AG20443 (cell line): Measurements from ENCODE around the gene UBE4B.
"Not testable (repeated sequence)": the region's sequence is repeated elsewhere in the genome, so short reads cannot be mapped to it uniquely, and the experiment has no call there.

Source experiments
- DNase-seq: peaks from one replicate; pipeline ENCODE4 v3.0.0; 2012; ENCODE audit warnings: low spot score, mixed read lengths

UBE4B gene

GRCh38 chr1:10177876-10178275 is 145.1 kb downstream of the UBE4B start:
- no peak for DNase-seq

GRCh38 chr1:10178597-10179405 is 146.0 kb downstream of the UBE4B start:
- DNase-seq: no peak

- no peak for DNase-seq
These were observed 146.8 kb downstream of the UBE4B start for GRCh38 chr1:10179406-10180091.

GRCh38 chr1:10181154-10181553 is 148.4 kb downstream of the UBE4B start:
- peak; percentile 70 for DNase-seq

GRCh38 chr1:10185759-10186158 is 153.0 kb downstream of the UBE4B start:
- no peak for DNase-seq

GRCh38 chr1:10186331-10187025 is 153.7 kb downstream of the UBE4B start:
- DNase-seq: peak; percentile 66

- no peak for DNase-seq
These were observed 154.2 kb downstream of the UBE4B start for GRCh38 chr1:10187026-10187334.

- no peak for DNase-seq
These were observed 155.4 kb downstream of the UBE4B start for GRCh38 chr1:10188133-10188650.

GRCh38 chr1:10189659-10190058 is 156.9 kb downstream of the UBE4B start:
- DNase-seq: no peak

GRCh38 chr1:10192263-10192662 is 159.5 kb downstream of the UBE4B start:
- no peak for DNase-seq

- DNase-seq: no peak
These were observed 160.5 kb downstream of the UBE4B start for GRCh38 chr1:10193288-10193687.

GRCh38 chr1:10195570-10195969 is 162.8 kb downstream of the UBE4B start:
- no peak for DNase-seq

- DNase-seq: no peak
These were observed 164.2 kb downstream of the UBE4B start for GRCh38 chr1:10196976-10197375.

GRCh38 chr1:10200620-10201019 is 167.9 kb downstream of the UBE4B start:
- no peak for DNase-seq

GRCh38 chr1:10204003-10204642 is 171.4 kb downstream of the UBE4B start:
- DNase-seq: no peak

- not testable (repeated sequence) for DNase-seq
These were observed 172.4 kb downstream of the UBE4B start for GRCh38 chr1:10205206-10205605.

GRCh38 chr1:10207810-10208209 is 175.1 kb downstream of the UBE4B start:
- DNase-seq: no peak

GRCh38 chr1:10208537-10208936 is 175.8 kb downstream of the UBE4B start:
- no peak for DNase-seq

GRCh38 chr1:10209590-10209904 is 176.8 kb downstream of the UBE4B start:
- DNase-seq: no peak

- DNase-seq: peak; percentile 100
These were observed 177.4 kb downstream of the UBE4B start, which contains the start of gene KIF1B for GRCh38 chr1:10209905-10210810. Gene KIF1B (plus strand): TSS chr1:10210570. CDS start chr1:10232329, 21,759 bp downstream.
